Astrocyte of the cerebellum (primary cell): ENCODE measurements around the gene SYMPK.
A peak's percentile ranks its signal among the peaks of the same experiment; 100 is the strongest.

Experiments
- DNase-seq: peaks from one replicate; pipeline ENCODE4 v3.0.0-alpha.2; 2011; ENCODE audit warnings: low read depth
- H3K4me3 ChIP-seq: 2 replicates; pipeline ENCODE4 v1.5.1; 2011; ENCODE audit warnings: mild to moderate bottlenecking, low read depth, low read length, moderate library complexity
- in situ Hi-C: cut with HindIII; loops from 2 replicates; pipeline ENCODE4 v1.10.0; 2017; ENCODE audit warnings: low sequenced_read_pairs
- TF ChIP-seq, protein P1 (sequence below): IDR thresholded peaks from 2 replicates; pipeline ENCODE4 v1.5.1; 2012; ENCODE audit warnings: low read length, low read depth, moderate library complexity, mild to moderate bottlenecking; ENCODE audit errors: missing control alignments

The SYMPK gene

DNA sequence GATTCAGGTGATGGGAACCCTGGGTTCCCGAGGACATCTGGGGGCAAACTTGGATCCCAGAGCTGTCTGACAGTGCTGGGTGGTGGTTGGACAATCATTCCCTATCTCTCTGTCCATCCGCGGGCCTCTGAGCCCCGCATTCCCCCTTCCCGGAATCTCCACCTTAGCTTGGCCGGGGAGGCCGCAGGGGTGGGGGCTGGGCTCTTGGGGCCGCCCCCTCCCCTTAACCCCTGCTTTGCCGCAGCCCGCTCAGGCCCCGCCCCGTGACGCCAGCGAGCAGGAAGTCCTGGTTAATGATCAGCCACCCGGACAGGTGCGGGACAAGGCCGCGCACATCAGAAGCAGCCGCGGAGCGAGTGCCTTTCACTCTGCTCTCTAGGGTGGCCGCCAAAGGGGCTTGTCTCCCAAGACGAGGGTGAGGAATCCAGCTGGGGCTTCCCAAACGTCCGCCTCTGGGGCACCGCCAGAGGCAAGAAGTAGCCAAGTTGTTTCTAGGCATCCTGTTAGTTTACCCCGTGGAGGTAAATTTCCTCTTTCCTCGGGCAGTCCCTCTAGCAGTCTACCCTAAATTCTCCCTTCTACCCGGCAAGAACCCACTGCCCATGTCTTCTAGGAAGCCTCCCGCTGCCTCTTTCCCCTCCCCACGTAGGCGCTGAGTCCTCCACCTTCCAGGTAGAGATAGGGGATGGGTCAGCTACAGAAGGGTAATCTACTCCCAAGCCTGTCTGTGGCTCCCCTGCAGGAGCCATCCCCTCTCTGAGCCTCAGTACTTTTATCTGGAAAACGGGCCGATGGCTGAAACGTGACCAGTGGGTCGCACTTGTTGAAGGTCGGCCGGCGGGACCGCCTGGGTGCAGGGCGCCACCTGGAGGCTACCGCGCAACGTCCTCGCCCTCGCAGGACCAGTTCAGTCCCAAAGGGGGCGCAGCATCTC lies 20.0 kb upstream of the SYMPK start:
- peak; percentile 69 for DNase-seq
- in situ Hi-C loops, result no loop called here
- H3K4me3 ChIP-seq, result no peak overlapping the region
- TF ChIP-seq, protein P1, sequence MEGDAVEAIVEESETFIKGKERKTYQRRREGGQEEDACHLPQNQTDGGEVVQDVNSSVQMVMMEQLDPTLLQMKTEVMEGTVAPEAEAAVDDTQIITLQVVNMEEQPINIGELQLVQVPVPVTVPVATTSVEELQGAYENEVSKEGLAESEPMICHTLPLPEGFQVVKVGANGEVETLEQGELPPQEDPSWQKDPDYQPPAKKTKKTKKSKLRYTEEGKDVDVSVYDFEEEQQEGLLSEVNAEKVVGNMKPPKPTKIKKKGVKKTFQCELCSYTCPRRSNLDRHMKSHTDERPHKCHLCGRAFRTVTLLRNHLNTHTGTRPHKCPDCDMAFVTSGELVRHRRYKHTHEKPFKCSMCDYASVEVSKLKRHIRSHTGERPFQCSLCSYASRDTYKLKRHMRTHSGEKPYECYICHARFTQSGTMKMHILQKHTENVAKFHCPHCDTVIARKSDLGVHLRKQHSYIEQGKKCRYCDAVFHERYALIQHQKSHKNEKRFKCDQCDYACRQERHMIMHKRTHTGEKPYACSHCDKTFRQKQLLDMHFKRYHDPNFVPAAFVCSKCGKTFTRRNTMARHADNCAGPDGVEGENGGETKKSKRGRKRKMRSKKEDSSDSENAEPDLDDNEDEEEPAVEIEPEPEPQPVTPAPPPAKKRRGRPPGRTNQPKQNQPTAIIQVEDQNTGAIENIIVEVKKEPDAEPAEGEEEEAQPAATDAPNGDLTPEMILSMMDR, result peak; percentile 98

DNA sequence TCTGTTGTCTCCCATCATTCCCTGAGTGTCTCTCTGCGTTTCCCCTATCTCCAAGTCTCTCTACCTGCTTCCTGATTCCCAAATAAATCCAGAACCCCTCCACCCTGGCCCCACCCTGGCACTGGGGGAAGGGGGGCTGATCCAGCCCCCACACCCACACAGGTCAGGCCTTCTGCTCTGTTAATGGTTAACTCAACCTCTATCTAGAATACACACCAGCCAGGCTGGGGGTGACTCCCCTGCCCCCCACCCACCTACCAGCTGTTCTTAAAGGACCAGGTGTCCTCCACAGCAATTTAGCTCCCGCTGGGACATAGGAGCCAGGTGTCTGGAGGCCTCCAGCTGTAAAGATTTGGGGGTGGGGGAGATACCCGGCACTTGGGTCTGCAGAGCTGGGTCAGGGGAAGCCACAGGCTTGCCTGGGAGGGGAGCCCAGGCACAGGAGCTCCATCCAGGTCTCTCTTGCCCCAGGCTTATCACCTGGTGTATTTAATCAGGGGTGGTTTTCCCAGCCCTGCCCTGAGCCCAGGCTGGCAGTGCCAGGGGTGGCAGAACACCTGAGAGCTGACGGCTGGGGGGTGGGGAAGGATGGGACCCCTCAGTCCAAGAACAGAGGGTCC lies 19.1 kb upstream of the SYMPK start:
- H3K4me3 ChIP-seq, result no peak overlapping the region
- in situ Hi-C loops, result no loop called here
- TF ChIP-seq, protein P1, result no peak
- DNase-seq, result no peak

DNA sequence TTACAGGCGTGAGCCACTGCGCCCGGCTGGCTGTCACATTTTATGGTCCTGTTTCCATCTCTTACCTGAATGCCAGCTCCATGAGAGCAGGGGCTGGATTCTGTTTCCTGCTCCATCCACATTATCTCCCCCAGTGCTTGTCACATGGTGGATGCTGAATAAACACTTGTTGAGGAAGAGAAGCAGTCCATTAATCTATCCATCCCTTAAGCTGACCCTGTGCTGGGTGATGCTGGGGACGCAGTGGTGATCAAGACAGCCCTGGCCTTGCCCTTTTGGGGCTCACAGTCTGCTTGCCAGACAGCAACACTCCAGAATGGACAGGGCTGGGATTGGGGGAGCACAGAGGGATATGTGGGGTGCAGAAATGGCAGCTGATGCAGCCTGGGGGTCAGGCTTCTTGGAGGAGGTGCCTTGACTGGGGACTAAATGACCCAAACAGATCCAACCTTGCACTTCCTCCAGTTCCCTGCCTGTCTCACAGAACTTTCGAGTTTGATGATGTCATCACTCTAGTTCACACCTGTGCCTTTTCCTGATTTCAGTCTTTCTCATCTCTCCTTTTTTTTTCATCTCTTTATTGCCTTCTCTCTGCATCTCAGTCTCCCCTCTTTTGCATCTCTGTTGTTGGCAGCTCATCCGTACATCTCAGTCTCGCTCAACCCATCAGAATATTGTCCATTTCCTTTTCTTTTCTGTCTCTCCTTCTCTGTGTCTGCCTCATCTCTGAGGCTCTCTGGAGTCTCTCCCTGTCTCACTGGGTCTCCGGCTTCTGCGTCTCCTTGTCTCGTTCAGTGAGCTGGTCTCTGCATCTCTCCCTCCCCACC lies 18.3 kb upstream of the SYMPK start:
- no peak overlapping the region for H3K4me3 ChIP-seq
- DNase-seq, result no peak
- in situ Hi-C loops, result no loop called here
- TF ChIP-seq, protein P1, result no peak

DNA sequence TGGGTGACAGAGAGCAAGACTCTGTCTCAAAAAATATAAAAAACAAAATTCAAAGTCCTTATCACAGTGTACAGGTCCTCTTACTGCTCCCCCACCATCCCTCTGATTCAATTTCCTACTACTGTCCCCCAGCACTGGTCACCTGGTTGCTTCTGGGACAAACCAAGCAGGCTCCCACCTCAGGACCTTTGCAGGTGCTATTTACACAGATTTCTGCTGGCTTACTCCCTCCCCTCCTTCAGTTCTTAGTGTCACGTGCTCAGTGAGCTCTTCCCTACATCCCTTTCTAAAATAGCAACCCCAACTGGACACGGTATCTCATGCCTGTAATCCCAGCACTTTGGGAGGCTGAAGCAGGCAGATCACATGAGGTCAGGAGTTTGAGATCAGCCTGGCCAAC lies 17.0 kb upstream of the SYMPK start:
- no peak for DNase-seq
- TF ChIP-seq, protein P1, result no peak
- in situ Hi-C loops, result no loop called here
- H3K4me3 ChIP-seq, result no peak overlapping the region

DNA sequence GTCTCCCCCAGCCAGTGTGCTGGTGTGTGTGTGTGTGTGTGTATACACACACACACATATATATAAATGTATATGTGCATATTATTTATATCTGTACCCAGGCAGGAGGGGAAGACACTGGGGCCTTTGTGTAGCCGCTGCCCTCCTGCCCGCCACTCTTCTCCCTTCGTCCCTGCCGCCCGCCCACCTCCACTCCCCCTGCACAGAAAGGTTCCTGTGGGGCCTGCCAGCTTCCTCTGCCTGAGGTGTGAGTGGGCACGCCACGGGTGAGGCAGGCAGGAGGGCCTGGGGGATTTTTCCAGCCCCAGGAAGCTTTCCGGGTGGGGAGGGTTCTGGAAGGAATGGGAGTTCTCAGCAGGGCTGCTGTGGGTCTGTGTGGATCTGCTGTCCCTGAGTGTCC lies 16.1 kb upstream of the SYMPK start:
- in situ Hi-C loops, result no loop called here
- H3K4me3 ChIP-seq, result no peak overlapping the region
- TF ChIP-seq, protein P1, result no peak
- DNase-seq, result no peak
